Upper lobe of left lung (tissue), 4 donors: Measurements from ENCODE around the gene CDH12.

ENCODE experiments used
- CTCF ChIP-seq, 6 experiments: fragments of 450-650 bp in 4 of 6; fragments of 200-600 bp in 2 of 6; sonication (generic) in 2 of 6; IDR thresholded peaks; one replicate each; pipeline ENCODE4 v1.5.1; 2016 to 2019; ENCODE audit warnings: antibody characterized with exemption in 6 of 6
- EP300 ChIP-seq, 4 donors: sonication (generic); formaldehyde crosslinking; IDR thresholded peaks; one replicate each; pipeline ENCODE4 v1.5.1; 2017; ENCODE audit warnings: antibody characterized with exemption in 4 of 4, control low read depth in 2 of 4
- POLR2A ChIP-seq, 4 donors: fragments of 450-650 bp; IDR thresholded peaks; one replicate each; pipeline ENCODE4 v1.5.1; 2016 to 2017; ENCODE audit warnings: antibody characterized with exemption in 4 of 4, mild to moderate bottlenecking in 2 of 4
- POLR2AphosphoS5 ChIP-seq, 2 donors: sonication (generic); formaldehyde crosslinking; IDR thresholded peaks; one replicate each; pipeline ENCODE4 v1.5.1; 2017; ENCODE audit warnings: antibody characterized with exemption in 2 of 2

GRCh38 chr5:22465616-22466015 is 387.5 kb downstream of the CDH12 start:
- TF ChIP-seq CTCF (IDR thresholded peaks at IDR 0.05) (no peak), POLR2A (IDR thresholded peaks at IDR 0.05) (no peak), POLR2AphosphoS5 (IDR thresholded peaks at IDR 0.05) (no peak), EP300 (IDR thresholded peaks at IDR 0.05) (no peak)
